MM.1S (cell line): ENCODE measurements around the gene SLC9C1.

Source experiments
- DNase-seq: peaks from one replicate; pipeline ENCODE4 v3.0.0-alpha.2; 2015
- H2AFZ ChIP-seq: fragments of 300-600 bp; sonication (generic); 2 replicates; pipeline ENCODE4 v1.6.0; 2016; ENCODE audit warnings: antibody characterized with exemption, low read length
- H3F3A ChIP-seq: fragments of 300-600 bp; sonication (generic); 2 replicates; pipeline ENCODE4 v1.6.1; 2016; ENCODE audit warnings: mild to moderate bottlenecking, antibody characterized with exemption, low read length, moderate library complexity, mixed read lengths; ENCODE audit not compliant: insufficient read depth
- H3K27ac ChIP-seq: fragments of 300-600 bp; sonication (generic); 2 replicates; pipeline ENCODE4 v1.5.1; 2016; ENCODE audit warnings: mild to moderate bottlenecking, low read length
- H3K27me3 ChIP-seq: fragments of 300-600 bp; sonication (generic); replicated peaks from 2 replicates; pipeline ENCODE4 v1.6.0; 2016; ENCODE audit warnings: low read length; ENCODE audit not compliant: insufficient read depth
- H3K36me3 ChIP-seq: fragments of 300-600 bp; sonication (generic); replicated peaks from 2 replicates; pipeline ENCODE4 v1.6.1; 2016; ENCODE audit warnings: mild to moderate bottlenecking, low read length, mixed read lengths; ENCODE audit not compliant: insufficient read depth
- H3K4me1 ChIP-seq: fragments of 300-600 bp; sonication (generic); 2 replicates; pipeline ENCODE4 v1.6.1; 2016; ENCODE audit warnings: low read length, mixed read lengths
- H3K4me2 ChIP-seq: fragments of 300-600 bp; sonication (generic); 2 replicates; pipeline ENCODE4 v1.6.0; 2016; ENCODE audit warnings: low read depth, low read length
- H3K4me3 ChIP-seq: fragments of 300-600 bp; sonication (generic); 2 replicates; pipeline ENCODE4 v1.5.1; 2016; ENCODE audit warnings: low read length, mixed read lengths
- H3K79me2 ChIP-seq: fragments of 300-600 bp; sonication (generic); 2 replicates; pipeline ENCODE4 v1.6.1; 2016; ENCODE audit warnings: mixed run types, low read length, mixed read lengths
- H3K9ac ChIP-seq: fragments of 300-600 bp; sonication (generic); 2 replicates; pipeline ENCODE4 v1.6.1; 2016; ENCODE audit warnings: low read length, mixed read lengths
- H3K9me2 ChIP-seq: fragments of 300-600 bp; sonication (generic); replicated peaks from 2 replicates; pipeline ENCODE4 v1.6.1; 2016; ENCODE audit warnings: mild to moderate bottlenecking, low read length, mixed read lengths; ENCODE audit not compliant: insufficient read depth
- H3K9me3 ChIP-seq: fragments of 300-600 bp; sonication (generic); replicated peaks from 2 replicates; pipeline ENCODE4 v1.6.1; 2016; ENCODE audit warnings: mild to moderate bottlenecking, low read length, mixed read lengths; ENCODE audit not compliant: insufficient read depth
- H4K20me1 ChIP-seq: fragments of 300-600 bp; sonication (generic); 2 replicates; pipeline ENCODE4 v1.6.1; 2016; ENCODE audit warnings: mild to moderate bottlenecking, low read length, moderate library complexity, mixed read lengths; ENCODE audit not compliant: insufficient read depth
- EZH2 ChIP-seq: fragments of 300-600 bp; sonication (generic); optimal IDR thresholded peaks from 2 replicates; pipeline ENCODE3; 2017; ENCODE audit warnings: low read depth, mild to moderate bottlenecking, antibody characterized with exemption, low read length, mixed read lengths
- EZH2phosphoT487 ChIP-seq: fragments of 300-600 bp; sonication (generic); IDR thresholded peaks from 2 replicates; pipeline ENCODE4 v1.6.1; 2018; ENCODE audit warnings: antibody characterized with exemption, low read length
- TF ChIP-seq, protein P1 (sequence below): fragments of 300-600 bp; sonication (generic); IDR thresholded peaks from 2 replicates; pipeline ENCODE4 v1.5.1; 2016; ENCODE audit warnings: antibody characterized with exemption, low read length, mixed read lengths

SLC9C1 gene

DNA sequence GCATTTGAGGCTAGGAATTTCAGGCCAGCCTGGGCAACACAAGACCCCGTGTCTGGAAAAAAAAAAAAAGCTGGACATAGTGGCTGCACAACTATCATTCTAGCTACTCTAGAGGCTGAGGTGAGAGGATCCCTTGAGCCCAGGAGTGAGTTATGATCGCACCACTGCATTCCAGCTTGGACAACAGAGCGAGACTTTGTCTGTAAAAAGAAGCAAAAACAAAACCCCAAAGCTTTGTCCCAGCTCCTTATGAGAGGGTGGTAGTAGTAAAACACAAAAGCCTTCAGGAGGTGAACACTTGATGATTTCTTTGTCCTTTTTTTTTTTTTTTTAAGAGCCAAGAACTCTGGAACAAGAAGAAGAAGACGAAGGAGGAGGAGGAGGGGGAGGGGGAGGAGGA, 37.8 kb upstream of the SLC9C1 start:
- DNase-seq, result no peak
- Histone ChIP-seq H3K27ac (no peak overlapping the region), H3K27me3 (no peaks in the 10 kb centered on the region), H3K9me2 (no peaks in the 10 kb centered on the region), H3K36me3 (no peaks in the 10 kb centered on the region), H3K4me3 (no peak overlapping the region), H3K4me1 (peaks cover 3% of the 10 kb centered on the region; the same call in 1 of the 2 replicates), H4K20me1 (no peaks in the 10 kb centered on the region), H3K9ac (no peak overlapping the region), H3K79me2 (no peaks in the 10 kb centered on the region), H3F3A (no peaks in the 10 kb centered on the region), H3K9me3 (no peaks in the 10 kb centered on the region), H3K4me2 (no peak overlapping the region), H2AFZ (no peak overlapping the region)
- TF ChIP-seq EZH2, result no peak
- TF ChIP-seq EZH2phosphoT487, result no peak
- TF ChIP-seq, protein P1, sequence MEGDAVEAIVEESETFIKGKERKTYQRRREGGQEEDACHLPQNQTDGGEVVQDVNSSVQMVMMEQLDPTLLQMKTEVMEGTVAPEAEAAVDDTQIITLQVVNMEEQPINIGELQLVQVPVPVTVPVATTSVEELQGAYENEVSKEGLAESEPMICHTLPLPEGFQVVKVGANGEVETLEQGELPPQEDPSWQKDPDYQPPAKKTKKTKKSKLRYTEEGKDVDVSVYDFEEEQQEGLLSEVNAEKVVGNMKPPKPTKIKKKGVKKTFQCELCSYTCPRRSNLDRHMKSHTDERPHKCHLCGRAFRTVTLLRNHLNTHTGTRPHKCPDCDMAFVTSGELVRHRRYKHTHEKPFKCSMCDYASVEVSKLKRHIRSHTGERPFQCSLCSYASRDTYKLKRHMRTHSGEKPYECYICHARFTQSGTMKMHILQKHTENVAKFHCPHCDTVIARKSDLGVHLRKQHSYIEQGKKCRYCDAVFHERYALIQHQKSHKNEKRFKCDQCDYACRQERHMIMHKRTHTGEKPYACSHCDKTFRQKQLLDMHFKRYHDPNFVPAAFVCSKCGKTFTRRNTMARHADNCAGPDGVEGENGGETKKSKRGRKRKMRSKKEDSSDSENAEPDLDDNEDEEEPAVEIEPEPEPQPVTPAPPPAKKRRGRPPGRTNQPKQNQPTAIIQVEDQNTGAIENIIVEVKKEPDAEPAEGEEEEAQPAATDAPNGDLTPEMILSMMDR, result no peak

DNA sequence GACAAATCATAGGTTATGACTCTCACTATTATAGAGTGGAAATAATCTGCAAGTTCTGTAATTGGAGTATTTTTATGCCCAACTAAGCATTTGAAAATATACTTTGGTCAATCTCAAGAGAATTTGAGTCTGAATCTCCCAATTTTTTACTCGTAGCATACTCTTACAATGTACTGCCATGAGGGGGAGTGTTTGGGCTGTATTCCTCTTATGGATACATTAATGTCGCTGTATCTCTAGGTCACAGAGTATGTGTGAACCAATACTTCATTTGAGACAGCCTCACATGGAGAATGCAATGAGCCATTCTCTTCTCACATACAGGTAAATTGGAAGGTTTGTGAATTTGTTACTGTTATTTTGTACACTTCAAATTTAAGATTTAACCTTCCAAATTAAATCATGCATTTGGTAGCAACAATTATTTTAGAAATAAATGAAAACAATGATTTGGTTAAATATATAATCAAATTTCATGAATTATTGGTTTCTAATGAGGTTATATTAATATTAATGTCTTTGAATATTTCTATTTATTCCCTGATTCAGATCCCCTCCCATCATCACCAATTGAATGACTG, 33.4 kb upstream of the SLC9C1 start:
- H3K27ac ChIP-seq, result no peak overlapping the region
- no peak overlapping the region for H3K9ac ChIP-seq
- H3K4me3 ChIP-seq, result no peak overlapping the region
- TF ChIP-seq, protein P1, result peak; percentile 77
- no peak for TF ChIP-seq EZH2
- no peak for TF ChIP-seq EZH2phosphoT487
- no peaks in the 10 kb centered on the region for H3F3A ChIP-seq
- H2AFZ ChIP-seq, result no peak overlapping the region
- no peak overlapping the region for H3K4me2 ChIP-seq
- peaks cover 8% of the 10 kb centered on the region; the same call in 1 of the 2 replicates for H3K4me1 ChIP-seq
- no peaks in the 10 kb centered on the region for H3K9me2 ChIP-seq
- peak; percentile 87 for DNase-seq
- H3K27me3 ChIP-seq, result no peaks in the 10 kb centered on the region
- H4K20me1 ChIP-seq, result no peaks in the 10 kb centered on the region
- no peaks in the 10 kb centered on the region for H3K79me2 ChIP-seq
- no peaks in the 10 kb centered on the region for H3K9me3 ChIP-seq
- no peaks in the 10 kb centered on the region for H3K36me3 ChIP-seq

DNA sequence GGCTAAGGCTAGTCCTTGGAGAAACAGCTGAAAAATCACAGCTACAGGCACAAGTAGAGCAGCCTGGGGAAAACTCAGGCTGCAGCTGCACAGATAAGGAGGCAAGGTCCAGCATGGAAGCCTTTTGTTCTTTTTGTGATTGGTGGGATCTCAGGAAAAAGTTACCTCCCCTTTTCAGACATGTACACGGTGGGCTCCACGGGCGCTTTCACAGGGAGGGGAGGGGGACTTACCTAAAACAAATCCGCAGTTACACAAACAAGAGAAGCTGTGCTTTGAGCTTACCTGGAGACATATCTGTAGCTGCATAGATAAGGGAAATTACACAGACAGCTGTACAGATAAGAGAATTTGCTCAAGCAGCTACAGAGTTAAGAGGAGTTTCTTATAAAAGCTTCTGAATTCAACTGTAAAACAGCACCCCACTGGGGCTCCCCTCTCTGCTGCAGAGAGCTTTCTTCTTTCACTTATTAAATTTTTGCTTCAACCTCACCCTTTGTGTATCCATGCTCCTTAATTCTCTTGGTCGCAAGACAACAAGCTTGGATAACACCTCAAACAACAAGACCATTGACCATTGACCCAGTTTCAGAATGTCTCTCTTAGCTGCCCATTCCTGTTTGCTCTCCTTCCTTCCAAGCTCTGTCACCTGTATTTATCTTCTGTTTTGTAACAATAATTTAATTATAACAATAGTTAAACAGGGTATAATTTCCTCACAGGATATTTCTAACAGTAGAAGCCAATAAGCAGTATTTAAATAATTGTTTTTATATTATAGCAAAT, 28.0 kb upstream of the SLC9C1 start:
- Histone ChIP-seq H3K9me2 (no peaks in the 10 kb centered on the region), H3K36me3 (no peaks in the 10 kb centered on the region), H3F3A (no peaks in the 10 kb centered on the region), H3K4me3 (no peak overlapping the region), H3K4me2 (no peak overlapping the region), H3K27me3 (no peaks in the 10 kb centered on the region), H2AFZ (no peak overlapping the region), H3K27ac (no peak overlapping the region), H3K9ac (no peak overlapping the region), H3K79me2 (no peaks in the 10 kb centered on the region), H3K9me3 (no peaks in the 10 kb centered on the region), H3K4me1 (peaks cover 10% of the 10 kb centered on the region), H4K20me1 (no peaks in the 10 kb centered on the region)
- TF ChIP-seq EZH2phosphoT487 (no peak), EZH2 (no peak)
- TF ChIP-seq, protein P1, result no peak
- no peak for DNase-seq
